HCT116 (cell line): Measurements from ENCODE around the gene HOMER2.

ENCODE experiments used
- ATF3 ChIP-seq: IDR thresholded peaks from 2 replicates; pipeline ENCODE4 v1.6.1; 2012
- CEBPB ChIP-seq: IDR thresholded peaks from 2 replicates; pipeline ENCODE4 v1.6.1; 2012; ENCODE audit warnings: low read depth
- CTCF ChIP-seq, 3 experiments: fragments of 200-600 bp in 1 of 3; sonication (generic) in 1 of 3; IDR thresholded peaks in 2 of 3; conservative IDR thresholded peaks in 1 of 3; 2 replicates each; pipeline ENCODE4 v1.5.1; 2012 to 2017; ENCODE audit warnings: low read depth in 2 of 3, low read length in 2 of 3, antibody characterized with exemption in 1 of 3, borderline replicate concordance in 1 of 3, control low read depth in 1 of 3, mild to moderate bottlenecking in 1 of 3, mixed read lengths in 1 of 3, mixed run types in 1 of 3, moderate library complexity in 1 of 3; ENCODE audit not compliant: insufficient read depth in 1 of 3
- MAX ChIP-seq: IDR thresholded peaks from 2 replicates; pipeline ENCODE4 v1.6.1; 2012
- POLR2A ChIP-seq: IDR thresholded peaks from 2 replicates; pipeline ENCODE4 v1.7.0; 2011; ENCODE audit warnings: borderline replicate concordance; ENCODE audit not compliant: insufficient read depth, insufficient read length; ENCODE audit errors: extremely low read depth
- POLR2AphosphoS5 ChIP-seq: IDR thresholded peaks from 2 replicates; pipeline ENCODE4 v1.6.1; 2011; ENCODE audit warnings: mild to moderate bottlenecking, low read depth, low read length, moderate library complexity
- RAD21 ChIP-seq: IDR thresholded peaks from 2 replicates; pipeline ENCODE4 v1.6.1; 2012; ENCODE audit warnings: low read depth, mild to moderate bottlenecking
- YY1 ChIP-seq: IDR thresholded peaks from 2 replicates; pipeline ENCODE4 v1.6.1; 2011; ENCODE audit warnings: low read length, low read depth, moderate library complexity, mild to moderate bottlenecking; ENCODE audit not compliant: insufficient replicate concordance; ENCODE audit errors: extremely low read depth
- ZNF274 ChIP-seq: fragments of 200-500 bp; sonication (Bioruptor generic); IDR thresholded peaks from 2 replicates; pipeline ENCODE4 v1.6.1; 2014; ENCODE audit warnings: mild to moderate bottlenecking, low read depth, low read length, inconsistent platforms

GRCh38 chr15:82802497-82802896 lies 150.0 kb downstream of the HOMER2 start:
- TF ChIP-seq CTCF (IDR thresholded peaks at IDR 0.05 in 2 of 3, conservative IDR thresholded peaks at IDR 0.05 in 1 of 3; ENCODE audit: borderline replicate concordance in 1 of 3, insufficient read depth in 1 of 3, low read depth in 2 of 3, low read length in 2 of 3) (no peak), POLR2A (no peak), ATF3 (no peak), RAD21 (no peak), ZNF274 (no peak), POLR2AphosphoS5 (no peak), CEBPB (no peak), YY1 (no peak), MAX (no peak)
